HG03139 (cell line): ENCODE results near the gene SOX1.

Experiments used
- ATAC-seq: cut with Tn5 transposase; IDR thresholded peaks from one replicate; pipeline ENCODE4 v1.9.1; 2021; ENCODE audit not compliant: unreplicated experiment

The SOX1 gene

DNA sequence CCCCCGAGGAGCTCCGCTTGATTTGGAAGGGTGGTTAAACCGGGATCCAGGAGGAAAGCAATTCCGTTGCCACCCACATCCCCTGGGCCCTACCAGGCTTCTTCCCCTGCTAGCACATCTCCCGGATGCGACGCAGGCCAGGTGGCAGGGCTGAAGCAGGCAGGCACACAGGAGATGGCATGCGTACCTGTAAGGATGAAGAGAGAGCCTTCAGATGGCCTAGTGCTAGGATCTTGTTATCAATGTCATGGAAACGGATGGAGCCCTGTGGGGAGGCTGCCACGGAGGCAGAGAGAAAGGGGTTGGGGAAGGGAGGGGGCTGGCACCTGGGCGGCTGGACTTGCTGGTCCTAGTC is 8.5 kb upstream of the SOX1 start:
- ATAC-seq: no peak

DNA sequence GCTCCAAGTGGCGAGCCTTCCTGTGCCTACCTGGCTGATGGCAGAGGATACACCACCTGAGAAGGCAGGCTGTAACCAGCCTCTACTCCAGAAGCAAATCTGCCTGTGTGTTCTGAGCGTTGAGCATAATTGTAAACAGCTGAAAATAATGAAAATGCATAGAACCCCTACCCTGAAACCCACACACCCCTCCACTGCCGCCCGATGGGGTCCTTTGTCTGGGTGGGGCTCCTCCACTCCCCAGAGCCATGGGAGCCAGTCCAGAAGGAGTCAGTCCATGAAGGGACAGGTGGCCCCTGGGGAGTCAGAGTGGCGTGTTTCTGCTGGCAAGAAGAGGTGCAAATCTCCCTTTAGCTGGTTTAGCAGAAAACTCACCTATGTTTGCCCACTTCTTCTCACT is 8.0 kb upstream of the SOX1 start:
- no peak for ATAC-seq

DNA sequence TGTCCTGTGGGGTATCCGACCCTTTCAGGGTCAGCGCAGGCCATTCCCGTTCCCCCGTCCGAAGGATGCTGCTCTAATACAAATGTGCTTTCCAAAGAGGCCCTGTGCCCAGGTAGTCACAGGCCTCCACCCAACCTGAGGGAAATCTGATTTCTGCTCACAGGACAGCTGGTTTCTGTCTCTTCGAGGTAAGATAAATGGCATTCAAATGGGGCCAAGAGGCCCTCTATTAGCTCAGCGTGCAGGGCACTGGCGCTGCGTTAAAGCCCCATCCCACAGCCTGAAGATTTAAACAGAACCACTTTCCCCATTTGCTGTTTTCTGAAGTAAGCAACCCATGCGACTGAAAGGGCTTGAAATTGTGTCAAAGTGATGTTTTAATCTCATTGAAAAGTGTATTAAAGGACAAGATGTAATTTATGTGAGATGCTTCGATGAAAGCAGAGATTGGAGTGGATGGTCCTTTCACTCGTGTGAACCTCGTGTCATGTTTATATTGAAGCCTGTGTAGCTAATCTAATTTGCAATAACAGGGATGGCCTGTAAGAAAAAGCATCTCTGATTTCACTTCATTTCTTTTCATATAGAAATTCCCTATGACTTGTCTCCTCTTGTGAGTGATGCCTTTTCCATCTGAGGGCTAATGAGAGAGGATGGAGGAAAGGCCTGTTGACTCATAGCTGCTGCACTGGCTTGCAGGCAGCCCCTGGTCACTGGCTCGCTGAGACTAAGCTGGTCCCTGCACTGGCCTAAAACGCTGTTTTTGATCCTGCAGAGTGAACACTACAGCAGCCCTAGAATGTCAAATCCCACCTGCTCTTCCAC is 7.3 kb upstream of the SOX1 start:
- ATAC-seq: no peak

DNA sequence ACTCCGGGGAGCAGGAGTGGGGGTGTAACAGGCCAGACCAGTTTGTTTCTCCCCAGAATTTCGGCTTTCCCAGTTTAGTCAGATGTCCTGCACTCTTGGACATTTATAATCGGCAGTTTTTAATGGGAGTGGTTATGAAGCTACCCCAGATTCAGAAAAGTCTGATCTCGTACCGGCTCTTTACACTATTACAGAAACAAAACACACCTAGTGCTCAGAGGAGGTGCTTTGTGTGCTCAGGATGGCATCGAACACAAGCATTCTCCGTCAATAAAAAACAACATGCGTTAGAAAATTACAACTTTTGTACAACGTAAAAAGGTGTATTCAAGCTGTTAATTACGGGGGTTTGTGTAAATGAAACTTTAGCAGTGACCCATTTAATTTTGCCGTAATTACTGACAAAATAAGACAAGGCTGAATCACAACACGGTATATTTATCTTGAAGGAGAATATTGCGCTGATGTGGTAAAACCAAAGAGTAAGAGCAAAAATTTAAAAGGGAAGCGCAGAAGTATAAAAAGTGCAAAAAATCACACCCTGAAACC is 6.6 kb upstream of the SOX1 start:
- no peak for ATAC-seq

DNA sequence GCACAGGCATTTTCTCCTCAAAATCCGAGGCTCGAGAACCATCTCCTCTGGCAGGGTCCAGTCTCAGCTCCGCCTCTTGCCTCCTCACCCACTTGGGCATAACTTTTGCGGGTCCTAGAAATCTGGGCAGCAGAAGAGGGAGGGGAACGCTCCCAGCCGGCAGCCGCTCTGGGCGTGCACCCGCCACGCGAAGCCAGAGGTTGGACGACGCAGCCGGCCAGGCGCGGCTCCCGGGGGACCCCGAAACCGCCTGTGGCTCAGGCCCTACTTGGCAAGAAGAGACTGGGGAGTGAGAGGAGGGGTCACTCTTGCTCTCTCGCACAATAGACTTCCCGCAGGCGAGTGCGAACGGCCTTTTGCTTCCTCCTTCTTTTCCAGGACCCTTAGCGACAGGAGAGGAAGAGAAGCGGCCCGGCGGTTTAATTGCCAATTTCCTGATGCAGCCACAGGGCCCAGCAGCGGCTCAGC is 6.0 kb upstream of the SOX1 start:
- ATAC-seq: no peak

DNA sequence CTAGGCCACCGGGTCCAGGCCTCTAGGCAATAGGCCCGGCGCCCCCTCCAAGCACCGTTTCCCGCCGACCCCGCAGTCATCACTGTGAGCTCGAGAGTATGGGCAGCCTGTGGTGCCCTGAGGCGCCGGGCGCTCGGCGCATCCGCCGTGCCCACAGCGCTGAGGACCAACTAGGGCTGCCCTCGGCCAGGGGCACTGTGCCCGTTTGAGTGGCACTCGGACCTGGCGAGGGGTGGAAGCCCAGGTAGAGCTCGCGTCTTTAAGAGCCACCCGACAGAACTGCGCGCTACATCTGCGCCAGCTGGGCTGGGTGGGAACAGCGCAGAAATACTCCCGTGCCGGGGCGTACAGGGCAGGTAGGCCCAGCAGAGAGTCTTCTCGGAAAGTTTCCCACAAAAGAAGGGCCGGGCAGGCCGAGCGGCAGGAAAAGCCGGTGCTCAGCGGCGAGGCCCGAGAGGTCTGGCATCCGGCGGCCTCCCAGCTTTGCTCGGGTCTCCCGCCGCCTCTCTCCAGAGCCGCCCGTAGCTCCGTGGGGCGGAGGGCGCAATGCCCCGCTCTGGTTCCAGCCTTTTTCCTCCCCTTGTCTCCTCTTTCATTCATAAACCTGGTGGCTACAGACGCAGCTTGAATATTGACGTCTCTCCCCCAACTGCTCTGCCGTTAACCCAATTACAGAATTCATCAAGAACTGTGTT is 5.4 kb upstream of the SOX1 start:
- no peak for ATAC-seq

DNA sequence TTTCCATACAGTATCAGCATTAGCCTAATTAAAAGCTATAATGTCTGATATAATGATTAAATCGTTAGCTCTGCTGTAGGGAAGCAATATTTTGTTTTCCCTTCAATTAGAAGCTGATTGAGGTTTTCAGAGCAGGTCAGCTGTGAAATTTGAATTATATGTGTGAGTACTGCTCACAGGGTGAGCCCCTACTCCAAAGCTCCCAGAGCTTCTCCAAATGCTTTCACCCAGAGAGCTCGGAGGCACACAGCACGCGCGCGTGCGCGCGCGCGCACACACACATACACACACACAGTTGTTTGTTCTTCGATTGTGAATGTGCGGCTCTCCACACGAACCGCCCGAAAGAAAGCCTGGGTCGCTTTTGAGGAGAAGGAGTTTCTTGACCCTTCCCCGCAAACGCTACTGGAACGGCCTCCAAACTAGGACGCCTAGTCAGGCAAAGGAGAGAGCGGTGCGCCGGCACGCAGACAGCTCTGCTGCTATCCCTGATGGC is 4.8 kb upstream of the SOX1 start:
- ATAC-seq: no peak

DNA sequence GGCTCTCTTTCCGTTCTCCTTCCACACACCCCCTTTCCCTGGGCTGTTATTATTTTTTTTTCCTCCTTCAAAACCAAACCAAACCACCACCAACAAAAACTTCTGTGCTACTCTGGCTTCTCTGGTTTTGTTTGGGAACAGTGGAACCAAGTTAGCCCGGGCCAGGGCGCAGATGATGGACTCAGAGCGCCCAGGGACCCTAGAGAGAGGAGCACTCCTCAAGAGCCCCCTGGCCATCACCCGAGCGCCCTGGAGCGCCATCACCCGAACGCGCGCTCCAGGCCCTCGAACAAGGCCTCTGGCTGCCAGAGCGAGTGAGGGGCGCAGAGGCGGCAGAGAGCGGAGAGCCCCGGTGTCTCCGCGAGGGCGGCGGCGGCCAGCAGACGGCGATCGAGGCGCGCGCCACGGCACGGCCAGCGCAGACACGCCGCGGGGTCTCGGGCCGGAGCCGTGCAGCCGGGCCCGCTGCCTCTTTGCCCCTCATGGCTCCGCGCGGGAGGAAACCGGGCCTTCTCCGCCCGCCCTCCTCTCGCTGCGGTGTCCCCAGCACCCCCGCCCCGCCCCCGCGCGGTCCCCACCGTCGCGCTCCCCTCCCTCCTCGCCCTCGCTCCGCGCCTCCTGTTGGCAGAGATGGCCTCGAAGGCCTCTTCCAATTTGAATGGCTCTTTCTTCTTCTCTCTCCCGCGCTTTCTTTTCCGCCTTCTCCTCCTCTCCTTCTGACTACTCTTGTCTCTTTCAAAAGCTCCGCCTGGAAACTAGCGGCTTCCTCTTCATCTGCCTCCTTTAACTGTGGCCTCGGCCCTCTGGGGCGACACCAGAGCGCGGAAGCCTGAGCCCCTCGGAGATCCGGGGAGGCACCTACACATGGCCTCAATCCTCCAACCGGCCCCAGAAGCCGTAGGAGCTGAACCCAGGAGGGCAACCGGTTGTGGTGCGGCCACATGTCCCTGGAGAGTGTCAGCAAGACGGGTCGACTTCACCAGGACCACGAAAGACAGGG is 4.1 kb upstream of the SOX1 start:
- no peak for ATAC-seq

DNA sequence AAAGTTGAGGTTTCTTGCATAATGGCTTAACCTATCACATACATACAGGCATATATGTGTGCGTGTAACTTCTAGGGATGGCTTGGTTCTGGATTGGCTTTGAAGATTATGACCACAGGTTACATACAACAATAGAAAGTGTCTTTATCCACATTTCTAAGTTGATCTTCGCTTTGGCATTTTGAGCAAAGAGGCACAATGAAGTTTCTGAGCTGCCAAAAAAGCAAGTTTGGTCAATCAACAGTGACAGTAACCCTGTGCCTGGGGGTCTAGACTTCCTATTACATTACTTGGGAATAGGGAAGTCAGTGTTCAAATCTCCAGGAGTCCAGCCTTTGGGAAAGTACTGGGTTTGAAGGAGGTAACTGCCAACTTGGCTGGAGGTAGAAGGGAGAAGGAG is 3.1 kb upstream of the SOX1 start:
- no peak for ATAC-seq

DNA sequence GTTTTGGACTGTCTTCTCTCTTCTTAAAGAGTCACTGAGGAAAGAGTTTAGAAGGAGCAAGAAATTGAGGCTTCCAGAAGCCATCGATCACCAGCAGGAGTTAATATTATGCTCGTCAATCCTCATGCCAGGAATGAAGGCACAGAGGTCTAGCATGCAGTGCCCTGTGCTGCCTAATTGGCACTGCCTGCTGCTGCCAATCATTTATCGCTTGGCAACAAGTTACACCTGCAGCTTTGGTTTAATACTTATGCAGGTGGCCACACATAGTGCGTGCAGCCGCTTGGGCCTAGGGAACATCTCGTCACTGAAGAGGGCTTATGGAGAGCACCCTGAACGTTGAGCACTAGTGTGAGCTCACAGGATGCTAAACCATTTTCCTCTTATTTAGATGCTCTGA is 2.7 kb upstream of the SOX1 start:
- no peak for ATAC-seq

DNA sequence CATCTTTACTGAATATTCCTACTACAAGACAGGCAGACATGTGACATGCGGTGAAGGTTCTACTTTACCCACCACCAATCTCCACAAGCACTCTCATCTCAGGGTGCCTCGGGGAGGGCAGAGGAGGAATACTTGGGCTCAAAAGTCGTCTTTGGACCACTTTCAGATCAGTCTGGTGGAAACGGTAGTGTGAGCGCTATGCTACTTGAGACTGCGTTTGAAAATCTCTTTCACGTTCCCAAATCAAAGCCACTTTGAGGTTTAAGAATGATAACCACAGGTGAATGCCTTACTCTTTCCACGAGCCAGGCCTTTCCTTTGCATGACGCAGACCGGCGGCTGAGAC is 1.5 kb upstream of the SOX1 start:
- ATAC-seq: no peak

DNA sequence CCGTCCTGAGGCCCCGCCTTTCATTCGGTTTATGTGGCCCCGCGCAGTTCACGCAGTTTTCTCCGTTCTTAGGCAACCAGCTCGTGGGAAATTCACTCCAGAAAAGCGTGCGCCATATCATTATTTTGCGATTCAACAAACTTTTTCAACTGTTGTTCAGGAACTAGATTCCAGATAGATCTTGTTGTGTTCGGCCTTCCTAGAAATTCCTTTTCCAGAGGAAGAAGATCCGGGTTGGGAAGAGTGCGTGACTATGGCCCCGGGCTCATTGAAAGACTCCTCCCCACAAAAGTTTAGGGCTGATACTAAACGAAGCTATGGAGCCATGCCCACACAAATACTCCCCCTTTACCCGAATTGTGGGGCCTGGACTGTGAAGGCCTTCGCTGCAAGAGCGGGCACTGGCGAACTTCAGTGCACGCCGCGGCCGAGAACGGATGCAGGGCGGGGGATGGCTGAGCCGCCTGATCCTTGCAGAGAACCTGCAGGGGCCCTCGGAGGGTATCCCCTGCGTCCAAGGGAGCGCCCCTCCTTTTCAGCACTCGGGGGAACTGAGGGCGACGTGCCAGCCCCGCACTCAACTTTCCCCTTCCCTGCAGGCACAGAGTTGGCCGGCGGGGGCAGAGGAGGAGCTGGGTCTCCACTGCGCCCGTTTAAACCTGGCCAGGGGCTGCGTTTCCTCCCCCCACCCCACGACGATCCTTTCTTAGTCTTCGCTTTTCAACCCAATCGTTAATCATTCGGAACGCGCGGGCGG is 904 bp upstream of the SOX1 start:
- no peak for ATAC-seq

DNA sequence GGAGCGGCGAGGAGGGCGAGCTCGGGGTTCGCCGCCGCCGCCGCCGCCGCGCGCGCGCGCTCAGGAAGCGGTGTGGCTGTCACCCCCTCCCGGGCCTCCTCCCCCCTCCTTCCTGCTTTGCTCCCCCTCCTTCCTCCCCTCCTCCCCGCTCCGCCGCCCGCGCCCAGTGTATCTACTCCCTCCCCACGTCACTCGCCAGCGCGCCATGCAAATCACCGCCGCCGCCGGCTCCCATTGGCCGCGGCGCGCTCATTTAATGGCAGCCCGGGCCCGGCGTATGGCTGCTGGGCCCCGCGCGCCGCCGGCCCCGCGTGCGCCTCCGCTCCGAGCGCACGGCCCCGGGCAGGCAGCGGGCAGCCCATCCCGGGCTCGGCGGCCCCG is 335 bp upstream of the SOX1 start:
- no peak for ATAC-seq

DNA sequence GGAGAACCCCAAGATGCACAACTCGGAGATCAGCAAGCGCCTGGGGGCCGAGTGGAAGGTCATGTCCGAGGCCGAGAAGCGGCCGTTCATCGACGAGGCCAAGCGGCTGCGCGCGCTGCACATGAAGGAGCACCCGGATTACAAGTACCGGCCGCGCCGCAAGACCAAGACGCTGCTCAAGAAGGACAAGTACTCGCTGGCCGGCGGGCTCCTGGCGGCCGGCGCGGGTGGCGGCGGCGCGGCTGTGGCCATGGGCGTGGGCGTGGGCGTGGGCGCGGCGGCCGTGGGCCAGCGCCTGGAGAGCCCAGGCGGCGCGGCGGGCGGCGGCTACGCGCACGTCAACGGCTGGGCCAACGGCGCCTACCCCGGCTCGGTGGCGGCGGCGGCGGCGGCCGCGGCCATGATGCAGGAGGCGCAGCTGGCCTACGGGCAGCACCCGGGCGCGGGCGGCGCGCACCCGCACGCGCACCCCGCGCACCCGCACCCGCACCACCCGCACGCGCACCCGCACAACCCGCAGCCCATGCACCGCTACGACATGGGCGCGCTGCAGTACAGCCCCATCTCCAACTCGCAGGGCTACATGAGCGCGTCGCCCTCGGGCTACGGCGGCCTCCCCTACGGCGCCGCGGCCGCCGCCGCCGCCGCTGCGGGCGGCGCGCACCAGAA is 1.1 kb downstream of the SOX1 start:
- no peak for ATAC-seq

DNA sequence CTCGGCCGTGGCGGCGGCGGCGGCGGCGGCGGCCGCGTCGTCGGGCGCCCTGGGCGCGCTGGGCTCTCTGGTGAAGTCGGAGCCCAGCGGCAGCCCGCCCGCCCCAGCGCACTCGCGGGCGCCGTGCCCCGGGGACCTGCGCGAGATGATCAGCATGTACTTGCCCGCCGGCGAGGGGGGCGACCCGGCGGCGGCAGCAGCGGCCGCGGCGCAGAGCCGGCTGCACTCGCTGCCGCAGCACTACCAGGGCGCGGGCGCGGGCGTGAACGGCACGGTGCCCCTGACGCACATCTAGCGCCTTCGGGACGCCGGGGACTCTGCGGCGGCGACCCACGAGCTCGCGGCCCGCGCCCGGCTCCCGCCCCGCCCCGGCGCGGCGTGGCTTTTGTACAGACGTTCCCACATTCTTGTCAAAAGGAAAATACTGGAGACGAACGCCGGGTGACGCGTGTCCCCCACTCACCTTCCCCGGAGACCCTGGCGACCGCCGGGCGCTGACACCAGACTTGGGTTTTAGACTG is 1.7 kb downstream of the SOX1 start:
- ATAC-seq: no peak

DNA sequence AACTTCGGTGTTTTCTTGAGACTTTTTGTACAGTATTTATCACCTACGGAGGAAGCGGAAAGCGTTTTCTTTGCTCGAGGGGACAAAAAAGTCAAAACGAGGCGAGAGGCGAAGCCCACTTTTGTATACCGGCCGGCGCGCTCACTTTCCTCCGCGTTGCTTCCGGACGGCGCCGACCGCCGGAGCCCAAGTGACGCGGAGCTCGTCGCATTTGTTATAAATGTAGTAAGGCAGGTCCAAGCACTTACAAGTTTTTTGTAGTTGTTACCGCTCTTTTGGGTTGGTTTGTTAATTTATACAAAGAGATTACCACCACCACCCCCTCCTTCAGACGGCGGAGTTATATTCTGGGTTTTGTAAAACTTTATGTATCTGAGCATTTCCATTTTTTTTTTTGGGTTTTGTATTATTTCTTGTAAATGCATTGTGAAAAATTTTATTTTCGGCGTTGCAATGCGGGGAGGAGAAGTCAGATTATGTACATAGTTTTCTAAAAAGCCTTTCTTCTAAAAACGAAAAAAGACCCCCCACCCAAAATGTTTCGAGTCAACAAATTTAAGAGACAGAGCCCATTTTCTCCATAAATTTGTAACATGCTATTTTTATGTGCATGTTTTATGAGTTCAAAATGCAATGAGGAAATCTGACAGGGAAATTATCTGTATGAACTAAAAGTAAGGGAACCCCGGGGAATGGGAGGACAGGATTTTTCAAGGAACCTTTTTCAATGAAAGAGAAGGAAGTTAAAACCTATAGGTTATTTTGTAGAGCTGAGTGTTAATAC is 2.3 kb downstream of the SOX1 start:
- ATAC-seq: no peak

DNA sequence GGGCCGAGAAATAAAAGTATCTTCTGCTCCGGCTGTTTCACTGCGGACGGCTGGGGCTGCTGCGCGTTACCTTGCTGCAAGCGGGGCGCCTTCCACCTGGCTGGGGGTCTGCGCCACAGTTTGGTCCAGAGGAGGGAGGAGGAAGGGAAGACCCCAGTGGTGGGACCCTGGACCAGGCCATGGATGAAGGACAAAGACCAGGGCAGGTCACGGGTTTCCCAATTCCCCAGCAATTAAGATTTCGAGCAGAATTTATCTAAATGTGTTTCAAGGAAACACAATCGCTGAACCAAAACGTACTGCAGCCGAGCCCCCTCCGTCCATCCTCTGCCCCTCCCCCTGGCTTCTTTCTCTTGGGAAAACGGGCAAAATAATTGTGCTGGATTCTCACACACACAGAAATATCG is 2.9 kb downstream of the SOX1 start:
- no peak for ATAC-seq

DNA sequence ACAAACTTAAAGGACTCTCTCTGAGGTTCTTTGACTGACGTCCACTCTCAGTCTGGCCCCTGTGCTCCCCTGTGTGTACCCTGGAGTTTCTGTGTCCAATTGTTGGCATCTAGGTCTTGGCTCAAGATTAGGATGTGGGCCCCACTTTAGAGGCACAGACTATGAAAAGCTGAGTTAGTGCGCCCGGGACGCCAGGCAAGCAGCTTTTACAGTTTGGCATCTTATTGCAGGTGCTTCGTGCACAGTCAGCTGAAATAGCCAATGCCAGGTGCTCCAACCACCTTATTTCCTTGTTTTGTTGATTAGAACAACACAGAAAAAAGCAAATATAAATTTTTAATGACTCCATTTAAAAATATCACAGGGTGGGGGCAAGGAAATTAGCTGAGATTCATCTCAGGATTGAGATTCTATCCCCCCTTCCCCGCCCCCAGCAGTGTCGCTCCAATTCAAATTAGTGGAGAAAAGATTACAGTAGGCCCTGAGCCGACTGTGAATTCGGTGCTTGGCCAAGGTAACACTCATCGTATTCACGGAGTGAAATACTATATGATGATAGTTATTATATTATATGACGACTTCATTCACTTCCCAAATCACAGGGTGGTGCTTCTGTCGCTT is 4.3 kb downstream of the SOX1 start:
- no peak for ATAC-seq
